ENCODE measurements around the gene RALGPS2.

GRCh38 chr1:178684111-178684510, 40.9 kb upstream of the RALGPS2 start:
- TF ChIP-seq POLR2A (IDR thresholded peaks at IDR 0.05) (no peak), CTCF (IDR thresholded peaks at IDR 0.05) (no peak)
